Measurements from ENCODE around the gene CD40.

Gene CD40

DNA sequence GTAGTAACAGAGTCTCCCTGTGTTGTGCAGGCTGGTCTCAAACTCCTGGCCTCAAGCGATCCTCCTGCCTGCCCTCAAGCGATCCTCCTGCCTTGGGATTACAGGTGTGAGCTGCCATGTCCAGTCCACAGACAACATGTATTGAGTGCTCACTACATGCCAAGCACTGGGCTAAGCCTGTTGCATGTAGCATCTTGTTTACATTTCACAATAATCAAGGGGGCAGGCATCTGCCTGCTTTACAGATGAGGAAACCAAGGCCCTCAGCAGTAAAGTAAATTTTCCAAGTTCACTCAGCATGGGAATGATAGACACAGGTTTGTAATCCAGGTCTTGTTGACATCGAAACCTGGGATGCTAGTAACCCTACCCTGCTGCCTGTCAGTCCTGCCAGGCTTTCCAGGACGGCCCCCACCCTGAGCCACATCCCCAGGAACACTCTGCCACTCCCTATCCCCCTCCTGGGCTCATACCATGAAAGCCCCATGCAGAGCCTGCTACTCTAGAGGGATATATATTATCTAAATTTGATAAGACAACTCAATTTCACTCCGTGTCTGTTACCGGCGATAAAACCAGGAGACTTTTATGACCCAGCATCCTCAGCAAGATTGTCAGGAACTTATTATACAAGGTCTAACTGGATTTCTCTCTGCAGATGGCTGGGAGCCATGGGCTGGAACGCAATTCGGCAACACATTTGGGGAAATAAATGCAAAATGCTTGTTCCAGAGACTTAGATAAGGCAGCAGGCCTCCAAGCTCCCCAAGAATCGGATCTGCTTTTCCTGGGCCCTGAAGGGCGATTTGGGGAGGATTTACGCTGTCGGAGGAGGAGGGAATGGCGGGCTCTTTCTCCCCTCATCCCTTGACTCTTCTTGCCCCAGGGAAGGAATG is 30.4 kb downstream of the CD40 start:
- no peak overlapping the region for H3K4me3 ChIP-seq (ENCODE audit: low read depth, low read length)
- DNase-seq (ENCODE audit: low read depth) = no peak
- TF ChIP-seq, protein P1, sequence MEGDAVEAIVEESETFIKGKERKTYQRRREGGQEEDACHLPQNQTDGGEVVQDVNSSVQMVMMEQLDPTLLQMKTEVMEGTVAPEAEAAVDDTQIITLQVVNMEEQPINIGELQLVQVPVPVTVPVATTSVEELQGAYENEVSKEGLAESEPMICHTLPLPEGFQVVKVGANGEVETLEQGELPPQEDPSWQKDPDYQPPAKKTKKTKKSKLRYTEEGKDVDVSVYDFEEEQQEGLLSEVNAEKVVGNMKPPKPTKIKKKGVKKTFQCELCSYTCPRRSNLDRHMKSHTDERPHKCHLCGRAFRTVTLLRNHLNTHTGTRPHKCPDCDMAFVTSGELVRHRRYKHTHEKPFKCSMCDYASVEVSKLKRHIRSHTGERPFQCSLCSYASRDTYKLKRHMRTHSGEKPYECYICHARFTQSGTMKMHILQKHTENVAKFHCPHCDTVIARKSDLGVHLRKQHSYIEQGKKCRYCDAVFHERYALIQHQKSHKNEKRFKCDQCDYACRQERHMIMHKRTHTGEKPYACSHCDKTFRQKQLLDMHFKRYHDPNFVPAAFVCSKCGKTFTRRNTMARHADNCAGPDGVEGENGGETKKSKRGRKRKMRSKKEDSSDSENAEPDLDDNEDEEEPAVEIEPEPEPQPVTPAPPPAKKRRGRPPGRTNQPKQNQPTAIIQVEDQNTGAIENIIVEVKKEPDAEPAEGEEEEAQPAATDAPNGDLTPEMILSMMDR (conservative IDR thresholded peaks at IDR 0.05; ENCODE audit: low read depth, low read length) = no peak

GRCh38 chr20:46150943-46151342 is 32.8 kb downstream of the CD40 start:
- no peak overlapping the region for H3K4me3 ChIP-seq (ENCODE audit: low read depth, low read length)
- DNase-seq (ENCODE audit: low read depth) = no peak
- TF ChIP-seq, protein P1 (conservative IDR thresholded peaks at IDR 0.05; ENCODE audit: low read depth, low read length) = no peak

GRCh38 chr20:46151936-46152335 is 33.8 kb downstream of the CD40 start:
- no peak for DNase-seq (ENCODE audit: low read depth)

GRCh38 chr20:46152824-46153586 is 34.9 kb downstream of the CD40 start:
- TF ChIP-seq, protein P1 (conservative IDR thresholded peaks at IDR 0.05; ENCODE audit: low read depth, low read length) = no peak
- DNase-seq (ENCODE audit: low read depth) = no peak
- no peak overlapping the region for H3K4me3 ChIP-seq (ENCODE audit: low read depth, low read length)

More at GRCh38 chr20:46151936-46152335, 33.8 kb downstream of the CD40 start:
- no peak overlapping the region for H3K4me3 ChIP-seq (ENCODE audit: low read depth, low read length)
- TF ChIP-seq, protein P1 (conservative IDR thresholded peaks at IDR 0.05; ENCODE audit: low read depth, low read length) = peak; percentile 35

GRCh38 chr20:46154305-46154704 is 36.2 kb downstream of the CD40 start:
- DNase-seq (ENCODE audit: low read depth) = no peak
- TF ChIP-seq, protein P1 (conservative IDR thresholded peaks at IDR 0.05; ENCODE audit: low read depth, low read length) = no peak
- H3K4me3 ChIP-seq (ENCODE audit: low read depth, low read length) = no peak overlapping the region

- TF ChIP-seq, protein P1 (conservative IDR thresholded peaks at IDR 0.05; ENCODE audit: low read depth, low read length) = no peak
- H3K4me3 ChIP-seq (ENCODE audit: low read depth, low read length) = no peak overlapping the region
- no peak for DNase-seq (ENCODE audit: low read depth)
These were observed 36.7 kb downstream of the CD40 start for GRCh38 chr20:46154796-46155195.
